SK-N-SH treated with all-trans-retinoic acid at 6 μM for 48 hours (cell line): ENCODE measurements around the gene RNF212B.
"Not testable (repeated sequence)": the region's sequence is repeated elsewhere in the genome, so short reads cannot be mapped to it uniquely, and the experiment has no call there.

ENCODE experiments used
- ATAC-seq: fragments of 200-7000 bp; cut with Tn5 transposase; 3 replicates; pipeline ENCODE4 v1.9.1; 2020; ENCODE audit warnings: mild to moderate bottlenecking, moderate library complexity
- CREB5 ChIP-seq: fragments of 250-450 bp; sonication (Bioruptor Pico); IDR thresholded peaks from 2 replicates; pipeline ENCODE4 v1.5.1; 2020; ENCODE audit warnings: low read depth, mild to moderate bottlenecking, moderate library complexity
- CSRNP3 ChIP-seq: fragments of 250-450 bp; sonication (Bioruptor Pico); IDR thresholded peaks from 2 replicates; pipeline ENCODE4 v1.5.1; 2021; ENCODE audit warnings: mild to moderate bottlenecking, moderate library complexity
- ESRRG ChIP-seq: fragments of 250-450 bp; sonication (Bioruptor Pico); IDR thresholded peaks from 2 replicates; pipeline ENCODE4 v1.6.1; 2021; ENCODE audit warnings: mild to moderate bottlenecking
- GLIS3 ChIP-seq: fragments of 250-450 bp; sonication (Bioruptor Pico); IDR thresholded peaks from 2 replicates; pipeline ENCODE4 v1.5.0; 2020; ENCODE audit warnings: mild to moderate bottlenecking, moderate library complexity
- ISL1 ChIP-seq: fragments of 250-450 bp; sonication (Bioruptor Pico); IDR thresholded peaks from 2 replicates; pipeline ENCODE4 v2.1.2; 2022; ENCODE audit warnings: mild to moderate bottlenecking, moderate library complexity
- OSR1 ChIP-seq: fragments of 250-450 bp; sonication (Bioruptor Pico); IDR thresholded peaks from 2 replicates; pipeline ENCODE4 v1.8.0; 2022; ENCODE audit warnings: moderate library complexity, mild to moderate bottlenecking, inconsistent platforms
- POU6F1 ChIP-seq: fragments of 250-450 bp; sonication (Bioruptor Pico); IDR thresholded peaks from 2 replicates; pipeline ENCODE4 v1.8.0; 2021; ENCODE audit warnings: low read depth, mild to moderate bottlenecking, moderate library complexity, borderline replicate concordance
- PPARA ChIP-seq: fragments of 250-450 bp; sonication (Bioruptor Pico); IDR thresholded peaks from 2 replicates; pipeline ENCODE4 v1.5.0; 2020; ENCODE audit warnings: mild to moderate bottlenecking, borderline replicate concordance
- RARB ChIP-seq: fragments of 250-450 bp; sonication (Bioruptor Pico); IDR thresholded peaks from 2 replicates; pipeline ENCODE4 v1.8.0; 2021; ENCODE audit warnings: mild to moderate bottlenecking, moderate library complexity
- SNAI2 ChIP-seq: fragments of 250-450 bp; sonication (Bioruptor Pico); IDR thresholded peaks from 2 replicates; pipeline ENCODE4 v1.5.0; 2020; ENCODE audit warnings: mild to moderate bottlenecking, moderate library complexity
- TCF4 ChIP-seq: fragments of 250-450 bp; sonication (Bioruptor Pico); IDR thresholded peaks from 2 replicates; pipeline ENCODE4 v1.8.0; 2021; ENCODE audit warnings: mild to moderate bottlenecking, moderate library complexity, borderline replicate concordance
- TOX ChIP-seq: fragments of 250-450 bp; sonication (Bioruptor Pico); IDR thresholded peaks from 2 replicates; pipeline ENCODE4 v1.8.0; 2021; ENCODE audit warnings: mild to moderate bottlenecking, moderate library complexity, borderline replicate concordance
- TSHZ2 ChIP-seq: fragments of 250-450 bp; sonication (Bioruptor Pico); IDR thresholded peaks from 2 replicates; pipeline ENCODE4 v1.5.0; 2020; ENCODE audit warnings: mild to moderate bottlenecking, moderate library complexity
- ZC3H10 ChIP-seq: fragments of 250-450 bp; sonication (Bioruptor Pico); IDR thresholded peaks from 2 replicates; pipeline ENCODE4 v1.5.1; 2021; ENCODE audit warnings: mild to moderate bottlenecking, moderate library complexity
- ZFP3 ChIP-seq: fragments of 250-450 bp; sonication (Bioruptor Pico); IDR thresholded peaks from 2 replicates; pipeline ENCODE4 v1.5.0; 2020; ENCODE audit warnings: mild to moderate bottlenecking, moderate library complexity
- ZFP30 ChIP-seq: fragments of 450-650 bp; formaldehyde crosslinking; IDR thresholded peaks from 2 replicates; pipeline ENCODE4 v1.5.0; 2022; ENCODE audit warnings: mild to moderate bottlenecking, moderate library complexity
- ZNF565 ChIP-seq: fragments of 450-650 bp; formaldehyde crosslinking; conservative IDR thresholded peaks from 2 replicates; pipeline ENCODE4 v1.5.0; 2020; ENCODE audit warnings: low read depth, mild to moderate bottlenecking, moderate library complexity
- ZNF70 ChIP-seq: fragments of 450-650 bp; formaldehyde crosslinking; IDR thresholded peaks from 2 replicates; pipeline ENCODE4 v1.5.0; 2020; ENCODE audit warnings: mild to moderate bottlenecking, moderate library complexity
- ZNF8 ChIP-seq: fragments of 450-650 bp; formaldehyde crosslinking; IDR thresholded peaks from 2 replicates; pipeline ENCODE4 v1.5.0; 2020; ENCODE audit warnings: mild to moderate bottlenecking, moderate library complexity

Gene RNF212B

GRCh38 chr14:23217032-23218020, 20.4 kb upstream of the RNF212B start:
- ATAC-seq = no peak

GRCh38 chr14:23219075-23219474, 18.7 kb upstream of the RNF212B start:
- TF ChIP-seq ESRRG (CRISPR knock-in tag) (no peak), SNAI2 (CRISPR knock-in tag) (no peak), POU6F1 (CRISPR knock-in tag) (no peak), PPARA (CRISPR knock-in tag) (no peak), GLIS3 (no peak), ZFP3 (CRISPR knock-in tag) (no peak), CREB5 (CRISPR knock-in tag) (no peak), ZNF565 (no peak), ZNF70 (CRISPR knock-in tag) (no peak), ISL1 (CRISPR knock-in tag) (no peak), ZC3H10 (CRISPR knock-in tag) (no peak), TSHZ2 (CRISPR knock-in tag) (no peak)
- ATAC-seq = no peak

More at GRCh38 chr14:23217032-23218020, 20.4 kb upstream of the RNF212B start:
- no peak for TF ChIP-seq ZC3H10 (CRISPR knock-in tag)

- ATAC-seq = not testable (repeated sequence)
These were observed 12.8 kb upstream of the RNF212B start for GRCh38 chr14:23224958-23225357.

- ATAC-seq = no peak
- no peak for TF ChIP-seq RARB (CRISPR knock-in tag)
- no peak for TF ChIP-seq ZFP30
- TF ChIP-seq TOX (CRISPR knock-in tag) = no peak
- no peak for TF ChIP-seq SNAI2 (CRISPR knock-in tag)
- TF ChIP-seq TCF4 (CRISPR knock-in tag) = no peak
- no peak for TF ChIP-seq TSHZ2 (CRISPR knock-in tag)
- no peak for TF ChIP-seq OSR1 (CRISPR knock-in tag)
- TF ChIP-seq, all 23 proteins: peak for 0
These were observed 10.2 kb upstream of the RNF212B start for GRCh38 chr14:23227566-23227965.

- no peak for ATAC-seq
- TF ChIP-seq ZNF8 (CRISPR knock-in tag) (no peak), TCF4 (CRISPR knock-in tag) (no peak), SNAI2 (CRISPR knock-in tag) (no peak), CSRNP3 (CRISPR knock-in tag) (no peak), ZNF565 (no peak), GLIS3 (no peak), PPARA (CRISPR knock-in tag) (no peak), ISL1 (CRISPR knock-in tag) (no peak), POU6F1 (CRISPR knock-in tag) (no peak)
These were observed 8.9 kb upstream of the RNF212B start for GRCh38 chr14:23228812-23229211.

GRCh38 chr14:23232241-23232808, 5.4 kb upstream of the RNF212B start:
- ATAC-seq = not testable (repeated sequence)
